ENCODE results near the gene C2. TPM values are rescaled to one million over a fixed set of nuclear protein-coding genes. Genes with fewer than 3 reads are reported as not detected.

Gene C2
- total and polyA plus RNA-seq, 4 donors: 5.6 to 46.6 (median 18.7) TPM

GRCh38 chr6:31949926-31950548 is 22.5 kb downstream of the C2 start:
- Histone ChIP-seq H3K27me3 (ENCODE audit: control insufficient read depth in 1 of 2, insufficient read depth in 2 of 2, low read length in 1 of 2) (no peaks in the 10 kb centered on the region), H3K27ac (ENCODE audit: low read depth in 1 of 2, low read length in 2 of 2) (no peak overlapping the region), H3K4me1 (ENCODE audit: control insufficient read depth in 1 of 2, insufficient read depth in 2 of 2, low read length in 2 of 2) (no peaks in the 10 kb centered on the region), H3K9me3 (ENCODE audit: control insufficient read depth, low read length) (no peaks in the 10 kb centered on the region), H3K4me3 (ENCODE audit: low read length in 2 of 2) (no peak overlapping the region), H3K36me3 (ENCODE audit: control insufficient read depth in 1 of 2, insufficient read depth in 2 of 2, low read length in 1 of 2) (peaks cover 0 to 6% of the 10 kb centered on the region in 2 donors)
- intact Hi-C loops (cut with DNase I): loop anchor here (5.0 kb wide), 3 partner anchors 48 to 268 kb away; partner anchors contain the start of genes ZBTB12 (in 2 of the 2), DDAH2 (in 1 of the 2) and LY6G5C (in 1 of the 2)
- WGBS, 2 donors: 76 to 81% methylated on average over 7 of the region's 7 CpGs
- DNase-seq: peak; percentile 10 to 32
- ATAC-seq (ENCODE audit: low FRiP score): no peak

- Histone ChIP-seq H3K4me1 (ENCODE audit: control insufficient read depth in 1 of 2, insufficient read depth in 2 of 2, low read length in 2 of 2) (no peaks in the 10 kb centered on the region), H3K9me3 (ENCODE audit: control insufficient read depth, low read length) (no peaks in the 10 kb centered on the region), H3K27ac (ENCODE audit: low read depth in 1 of 2, low read length in 2 of 2) (no peak overlapping the region), H3K36me3 (ENCODE audit: control insufficient read depth in 1 of 2, insufficient read depth in 2 of 2, low read length in 1 of 2) (peaks cover 0 to 6% of the 10 kb centered on the region in 2 donors), H3K4me3 (ENCODE audit: low read length in 2 of 2) (no peak overlapping the region), H3K27me3 (ENCODE audit: control insufficient read depth in 1 of 2, insufficient read depth in 2 of 2, low read length in 1 of 2) (no peaks in the 10 kb centered on the region)
- DNase-seq: peak; percentile 80 to 90
- intact Hi-C loops (cut with DNase I): loop anchor here in 1 of 2 donors (5.0 kb wide), 3 partner anchors 50 to 270 kb away; partner anchors contain the start of genes DDAH2, LY6G5C and ZBTB12
- 32 to 36% methylated on average over 5 of the region's 5 CpGs for WGBS, 2 donors
- peak; percentile 62 for ATAC-seq (ENCODE audit: low FRiP score)
Measured at GRCh38 chr6:31952140-31952805, 24.8 kb downstream of the C2 start.

- Histone ChIP-seq H3K9me3 (ENCODE audit: control insufficient read depth, low read length) (no peaks in the 10 kb centered on the region), H3K27me3 (ENCODE audit: control insufficient read depth in 1 of 2, insufficient read depth in 2 of 2, low read length in 1 of 2) (no peaks in the 10 kb centered on the region), H3K4me3 (ENCODE audit: low read length in 2 of 2) (no peak overlapping the region), H3K4me1 (ENCODE audit: control insufficient read depth in 1 of 2, insufficient read depth in 2 of 2, low read length in 2 of 2) (no peaks in the 10 kb centered on the region), H3K27ac (ENCODE audit: low read depth in 1 of 2, low read length in 2 of 2) (no peak overlapping the region), H3K36me3 (ENCODE audit: control insufficient read depth in 1 of 2, insufficient read depth in 2 of 2, low read length in 1 of 2) (peaks cover 0 to 6% of the 10 kb centered on the region in 2 donors)
- ATAC-seq (ENCODE audit: low FRiP score) (no peak), DNase-seq (no peak)
- intact Hi-C loops (cut with DNase I): loop anchor here in 1 of 2 donors (5.0 kb wide), 3 partner anchors 51 to 271 kb away; partner anchors contain the start of genes DDAH2, LY6G5C and ZBTB12
- WGBS, 2 donors: 76 to 78% methylated on average over 5 of the region's 5 CpGs
Measured at GRCh38 chr6:31952890-31953289, 25.4 kb downstream of the C2 start.

GRCh38 chr6:31954511-31954910 is 27.0 kb downstream of the C2 start:
- H3K27me3 ChIP-seq (ENCODE audit: control insufficient read depth in 1 of 2, insufficient read depth in 2 of 2, low read length in 1 of 2): no peaks in the 10 kb centered on the region
- 95 to 97% methylated on average over 28 of the region's 28 CpGs for WGBS, 2 donors
- H3K4me1 ChIP-seq (ENCODE audit: control insufficient read depth in 1 of 2, insufficient read depth in 2 of 2, low read length in 2 of 2): no peaks in the 10 kb centered on the region
- no peaks in the 10 kb centered on the region for H3K9me3 ChIP-seq (ENCODE audit: control insufficient read depth, low read length)
- DNase-seq (peak in 1 of 2 donors; percentile 45), ATAC-seq (ENCODE audit: low FRiP score) (no peak)
- intact Hi-C loops (cut with DNase I): loop anchor here in 1 of 2 donors (5.0 kb wide), 3 partner anchors 52 to 272 kb away; partner anchors contain the start of genes DDAH2, LY6G5C and ZBTB12
- peaks cover 0 to 6% of the 10 kb centered on the region in 2 donors for H3K36me3 ChIP-seq (ENCODE audit: control insufficient read depth in 1 of 2, insufficient read depth in 2 of 2, low read length in 1 of 2)
- no peak overlapping the region for H3K4me3 ChIP-seq (ENCODE audit: low read length in 2 of 2)
- H3K27ac ChIP-seq (ENCODE audit: low read depth in 1 of 2, low read length in 2 of 2): no peak overlapping the region

- ATAC-seq (ENCODE audit: low FRiP score) (no peak), DNase-seq (no peak)
- H3K4me3 ChIP-seq (ENCODE audit: low read length in 2 of 2): no peak overlapping the region
- intact Hi-C loops (cut with DNase I): no loop called here
- H3K9me3 ChIP-seq (ENCODE audit: control insufficient read depth, low read length): no peaks in the 10 kb centered on the region
- peaks cover 0 to 6% of the 10 kb centered on the region in 2 donors for H3K36me3 ChIP-seq (ENCODE audit: control insufficient read depth in 1 of 2, insufficient read depth in 2 of 2, low read length in 1 of 2)
- 65 to 87% methylated on average over 3 of the region's 3 CpGs for WGBS, 2 donors
- no peaks in the 10 kb centered on the region for H3K4me1 ChIP-seq (ENCODE audit: control insufficient read depth in 1 of 2, insufficient read depth in 2 of 2, low read length in 2 of 2)
- no peaks in the 10 kb centered on the region for H3K27me3 ChIP-seq (ENCODE audit: control insufficient read depth in 1 of 2, insufficient read depth in 2 of 2, low read length in 1 of 2)
- no peak overlapping the region for H3K27ac ChIP-seq (ENCODE audit: low read depth in 1 of 2, low read length in 2 of 2)
Measured at GRCh38 chr6:31956796-31957195, 29.3 kb downstream of the C2 start.

- peaks cover 0 to 4% of the 10 kb centered on the region in 2 donors for H3K36me3 ChIP-seq (ENCODE audit: control insufficient read depth in 1 of 2, insufficient read depth in 2 of 2, low read length in 1 of 2)
- H3K27ac ChIP-seq (ENCODE audit: low read depth in 1 of 2, low read length in 2 of 2): peak overlapping the region in 1 of 2 donors; percentile 51
- WGBS, 2 donors: 7 to 9% methylated on average over 11 of the region's 11 CpGs
- H3K9me3 ChIP-seq (ENCODE audit: control insufficient read depth, low read length): no peaks in the 10 kb centered on the region
- H3K4me1 ChIP-seq (ENCODE audit: control insufficient read depth in 1 of 2, insufficient read depth in 2 of 2, low read length in 2 of 2): no peaks in the 10 kb centered on the region
- peak overlapping the region; percentile 67 to 73 for H3K4me3 ChIP-seq (ENCODE audit: low read length in 2 of 2)
- H3K27me3 ChIP-seq (ENCODE audit: control insufficient read depth in 1 of 2, insufficient read depth in 2 of 2, low read length in 1 of 2): no peaks in the 10 kb centered on the region
- ATAC-seq (ENCODE audit: low FRiP score) (peak; percentile 4), DNase-seq (no peak)
- intact Hi-C loops (cut with DNase I): no loop called here
Measured at GRCh38 chr6:31958412-31958740, 30.9 kb downstream of the C2 start.

- Histone ChIP-seq H3K27me3 (ENCODE audit: control insufficient read depth in 1 of 2, insufficient read depth in 2 of 2, low read length in 1 of 2) (no peaks in the 10 kb centered on the region), H3K4me3 (ENCODE audit: low read length in 2 of 2) (peak within 1 kb of the TSS; percentile 67 to 73), H3K4me1 (ENCODE audit: control insufficient read depth in 1 of 2, insufficient read depth in 2 of 2, low read length in 2 of 2) (no peaks in the 10 kb centered on the region), H3K27ac (ENCODE audit: low read depth in 1 of 2, low read length in 2 of 2) (peak within 1 kb of the TSS in 1 of 2 donors; percentile 55), H3K36me3 (ENCODE audit: control insufficient read depth in 1 of 2, insufficient read depth in 2 of 2, low read length in 1 of 2) (peaks cover 0 to 6% of the 10 kb centered on the region in 2 donors), H3K9me3 (ENCODE audit: control insufficient read depth, low read length) (no peaks in the 10 kb centered on the region)
- 0 to 1% methylated on average over 59 of the region's 59 CpGs for WGBS, 2 donors
- ATAC-seq (ENCODE audit: low FRiP score): peak; percentile 99
- DNase-seq: peak; percentile 99 to 100
- intact Hi-C loops (cut with DNase I): loop anchor here in 1 of 2 donors (1.0 kb wide), 1 partner anchor 13 kb away; the partner anchor contains the start of gene DXO
Measured at GRCh38 chr6:31958741-31959739, 31.5 kb downstream of the C2 start, which contains the start of the genes NELFE and SKIC2. NELFE (minus strand) TSS chr6:31958971; CDS start chr6:31958446, 525 bp downstream. SKIC2 (plus strand) TSS chr6:31959175; CDS start chr6:31959193, 18 bp downstream.

- intact Hi-C loops (cut with DNase I): no loop called here
- Histone ChIP-seq H3K4me1 (ENCODE audit: control insufficient read depth in 1 of 2, insufficient read depth in 2 of 2, low read length in 2 of 2) (no peaks in the 10 kb centered on the region), H3K36me3 (ENCODE audit: control insufficient read depth in 1 of 2, insufficient read depth in 2 of 2, low read length in 1 of 2) (peaks cover 0 to 11% of the 10 kb centered on the region in 2 donors), H3K4me3 (ENCODE audit: low read length in 2 of 2) (no peak overlapping the region), H3K27ac (ENCODE audit: low read depth in 1 of 2, low read length in 2 of 2) (no peak overlapping the region), H3K27me3 (ENCODE audit: control insufficient read depth in 1 of 2, insufficient read depth in 2 of 2, low read length in 1 of 2) (no peaks in the 10 kb centered on the region), H3K9me3 (ENCODE audit: control insufficient read depth, low read length) (no peaks in the 10 kb centered on the region)
- DNase-seq (no peak), ATAC-seq (ENCODE audit: low FRiP score) (no peak)
- WGBS, 2 donors: 90 to 93% methylated on average over 12 of the region's 12 CpGs
Measured at GRCh38 chr6:31961616-31962015, 34.1 kb downstream of the C2 start.
